Activated CD8-positive, alpha-beta memory T cell treated with anti-CD3 and anti-CD28 coated beads for 36 hours (primary cell): Measurements from ENCODE around the gene PROS1. TPM values are rescaled to one million over a fixed set of nuclear protein-coding genes. Genes with fewer than 3 reads are reported as not detected.
"Not testable (repeated sequence)": the region's sequence is repeated elsewhere in the genome, so short reads cannot be mapped to it uniquely, and the experiment has no call there.

Experiments
- CTCF ChIA-PET: fragments of 350-600 bp; sonication (Branson Sonifier 250); formaldehyde crosslinking; loops from one replicate; lab custom pipeline; 2021; ENCODE audit warnings: antibody characterized with exemption; lab: Charles Lee
- POLR2A ChIA-PET: fragments of 350-600 bp; sonication (Branson Sonifier 250); formaldehyde crosslinking; loops from one replicate; lab custom pipeline; 2021; ENCODE audit warnings: antibody characterized with exemption; lab: Charles Lee
- total RNA-seq, 2 experiments: library from RNA; stranded (reverse); gene quantifications; one replicate each; pipeline ENCODE4 v1.2.3, GENCODE V29; 2021

The PROS1 gene
- total RNA-seq, 2 experiments from 2014 or later = 0.57 to 0.80 TPM

GRCh38 chr3:93981649-93982048 lies 8.0 kb upstream of the PROS1 start:
- ChIA-PET POLR2A (no interaction called here), CTCF (no interaction called here)

GRCh38 chr3:93979850-93980676 lies 6.4 kb upstream of the PROS1 start, which contains the start of gene ARL13B:
Gene ARL13B (plus strand): TSS chr3:93980155. CDS start chr3:93980424, 269 bp downstream.
- ChIA-PET CTCF (interaction anchor here (1.1 to 1.5 kb wide), 2 partner anchors 15 to 86 kb away, joined by 3 to 5 read pairs; no protein-coding TSS in a partner anchor), POLR2A (interaction anchor here (1.0 kb wide), 1 partner anchor 82 kb away, joined by 3 read pairs; the partner anchor contains the start of genes DHFR2 and NSUN3)

- ChIA-PET POLR2A (no interaction called here), CTCF (no interaction called here)
These were observed 3.7 kb downstream of the PROS1 start for GRCh38 chr3:93969997-93970396.

- POLR2A ChIA-PET = no interaction called here
These were observed 4.3 kb downstream of the PROS1 start for GRCh38 chr3:93969443-93969842.

GRCh38 chr3:93965106-93965505 lies 8.6 kb downstream of the PROS1 start:
- CTCF ChIA-PET, POLR2A ChIA-PET: not testable (repeated sequence)

More at GRCh38 chr3:93969443-93969842, 4.3 kb downstream of the PROS1 start:
- CTCF ChIA-PET = no interaction called here

- POLR2A ChIA-PET = no interaction called here
- CTCF ChIA-PET = no interaction called here
These were observed 10.9 kb downstream of the PROS1 start for GRCh38 chr3:93962798-93963197.

- ChIA-PET POLR2A (no interaction called here), CTCF (no interaction called here)
These were observed 12.2 kb downstream of the PROS1 start for GRCh38 chr3:93961489-93961888.

- CTCF ChIA-PET = no interaction called here
- POLR2A ChIA-PET = no interaction called here
These were observed 12.7 kb downstream of the PROS1 start for GRCh38 chr3:93961026-93961425.

- POLR2A ChIA-PET, CTCF ChIA-PET: not testable (repeated sequence)
These were observed 23.7 kb downstream of the PROS1 start for GRCh38 chr3:93949958-93950357.

- CTCF ChIA-PET, POLR2A ChIA-PET: not testable (repeated sequence)
These were observed 36.2 kb downstream of the PROS1 start for GRCh38 chr3:93937485-93937884.

- ChIA-PET POLR2A (no interaction called here), CTCF (no interaction called here)
These were observed 37.1 kb downstream of the PROS1 start for GRCh38 chr3:93936549-93936948.

GRCh38 chr3:93934366-93935046 lies 39.2 kb downstream of the PROS1 start:
- ChIA-PET POLR2A (no interaction called here), CTCF (no interaction called here)

- ChIA-PET POLR2A (no interaction called here), CTCF (no interaction called here)
These were observed 42.0 kb downstream of the PROS1 start for GRCh38 chr3:93931597-93932229.

- POLR2A ChIA-PET = no interaction called here
- CTCF ChIA-PET = no interaction called here
These were observed 43.7 kb downstream of the PROS1 start for GRCh38 chr3:93930041-93930440.

- CTCF ChIA-PET = no interaction called here
- POLR2A ChIA-PET = no interaction called here
These were observed 46.9 kb downstream of the PROS1 start for GRCh38 chr3:93926789-93927188.

- POLR2A ChIA-PET = no interaction called here
- CTCF ChIA-PET = no interaction called here
These were observed 49.2 kb downstream of the PROS1 start for GRCh38 chr3:93924491-93924890.

GRCh38 chr3:93923006-93923405 lies 50.7 kb downstream of the PROS1 start:
- ChIA-PET CTCF (no interaction called here), POLR2A (no interaction called here)

GRCh38 chr3:93917546-93918029 lies 56.1 kb downstream of the PROS1 start:
- POLR2A ChIA-PET, CTCF ChIA-PET: not testable (repeated sequence)

GRCh38 chr3:93913623-93914022 lies 60.1 kb downstream of the PROS1 start:
- POLR2A ChIA-PET, CTCF ChIA-PET: not testable (repeated sequence)

- CTCF ChIA-PET = no interaction called here
- POLR2A ChIA-PET = no interaction called here
These were observed 62.5 kb downstream of the PROS1 start for GRCh38 chr3:93911206-93911605.
